Gastroesophageal sphincter (tissue), 4 donors: ENCODE data around the gene GRID2. TPM values are rescaled to one million over a fixed set of nuclear protein-coding genes. Genes with fewer than 3 reads are reported as not detected.

ENCODE experiments used
- ATAC-seq: fragments of 150-250 bp; one replicate; pipeline ENCODE4 v1.9.1; 2016; ENCODE audit warnings: mild to moderate bottlenecking, moderate library complexity
- H3K27ac ChIP-seq, 4 donors: fragments of 200-600 bp; sonication (generic) in 3 of 4; 1 replicate in 3 of 4; 2 replicates in 1 of 4; pipeline ENCODE4 v1.5.1; 2016 to 2019
- H3K27me3 ChIP-seq: fragments of 200-600 bp; sonication (generic); one replicate; pipeline ENCODE4 v1.5.1; 2019
- H3K36me3 ChIP-seq, 2 donors: fragments of 200-600 bp; sonication (generic); one replicate each; pipeline ENCODE4 v1.5.1; 2019; ENCODE audit warnings: control low read depth in 1 of 2
- H3K4me1 ChIP-seq, 3 donors: fragments of 200-600 bp; sonication (generic); 1 replicate in 2 of 3; 2 replicates in 1 of 3; pipeline ENCODE4 v1.5.1; 2016 to 2019; ENCODE audit warnings: control low read depth in 2 of 3
- H3K4me3 ChIP-seq, 2 donors: fragments of 200-600 bp; sonication (generic); one replicate each; pipeline ENCODE4 v1.5.1; 2019; ENCODE audit warnings: mild to moderate bottlenecking in 1 of 2, moderate library complexity in 1 of 2
- H3K9me3 ChIP-seq, 3 donors: fragments of 200-600 bp; sonication (generic); one replicate each; pipeline ENCODE4 v1.5.1; 2017 to 2019; ENCODE audit warnings: control low read depth in 2 of 3
- CTCF ChIP-seq, 4 experiments: fragments of 200-600 bp in 2 of 4; fragments of 450-650 bp in 2 of 4; sonication (generic) in 1 of 4; IDR thresholded peaks; one replicate each; pipeline ENCODE4 v1.5.1; 2017 to 2019; ENCODE audit warnings: antibody characterized with exemption in 4 of 4, mild to moderate bottlenecking in 2 of 4, moderate library complexity in 2 of 4
- EP300 ChIP-seq: sonication (generic); formaldehyde crosslinking; IDR thresholded peaks from one replicate; pipeline ENCODE4 v1.6.1; 2017; ENCODE audit warnings: antibody characterized with exemption, mild to moderate bottlenecking
- POLR2A ChIP-seq, 2 donors: fragments of 450-650 bp; IDR thresholded peaks; one replicate each; pipeline ENCODE4 v1.6.1; 2017; ENCODE audit warnings: antibody characterized with exemption in 2 of 2, mild to moderate bottlenecking in 2 of 2, moderate library complexity in 1 of 2
- POLR2AphosphoS5 ChIP-seq: sonication (generic); formaldehyde crosslinking; IDR thresholded peaks from one replicate; pipeline ENCODE4 v1.6.1; 2017; ENCODE audit warnings: antibody characterized with exemption
- WGBS, 2 donors: methylation state at CpG; one replicate each; pipeline ENCODE4 v1.1.5; 2018; ENCODE audit warnings: low coverage in 1 of 2; 5-methylcytosine and 5-hydroxymethylcytosine counted together
- total RNA-seq, 4 donors: library from RNA; depleted of rRNA; stranded (reverse); fragments of >200 nt; gene quantifications; one replicate each; pipeline ENCODE4 v1.1.0, GENCODE V29; 2016

GRID2 gene
- total RNA-seq, 4 donors from 2014 or later = 0.81 TPM; not detected in 3

- ATAC-seq = no peak
- Histone ChIP-seq H3K36me3 (no peaks in the 10 kb centered on the region), H3K4me1 (no peaks in the 10 kb centered on the region), H3K27me3 (no peaks in the 10 kb centered on the region), H3K4me3 (no peak overlapping the region), H3K9me3 (no peaks in the 10 kb centered on the region), H3K27ac (no peak overlapping the region)
- WGBS, 2 donors = 75 to 90% methylated on average over 2 to 7 of the region's 7 CpGs
- no peak for TF ChIP-seq CTCF (IDR thresholded peaks at IDR 0.05)
- TF ChIP-seq EP300 = no peak
- TF ChIP-seq POLR2AphosphoS5 = no peak
- no peak for TF ChIP-seq POLR2A (IDR thresholded peaks at IDR 0.05)
Measured at GRCh38 chr4:93103042-93103441, 799.3 kb downstream of the GRID2 start.

- Histone ChIP-seq H3K9me3 (no peaks in the 10 kb centered on the region), H3K4me1 (no peaks in the 10 kb centered on the region), H3K4me3 (no peak overlapping the region), H3K27ac (no peak overlapping the region), H3K27me3 (no peaks in the 10 kb centered on the region), H3K36me3 (no peaks in the 10 kb centered on the region)
- TF ChIP-seq POLR2A (IDR thresholded peaks at IDR 0.05) (no peak), CTCF (IDR thresholded peaks at IDR 0.05) (no peak), POLR2AphosphoS5 (no peak), EP300 (no peak)
- 55% methylated on average over 1 of the region's 1 CpG; no CpG with 5 or more reads in 1 of the 2 donors for WGBS, 2 donors
- ATAC-seq = no peak
Measured at GRCh38 chr4:93116624-93117023, 812.9 kb downstream of the GRID2 start.

- TF ChIP-seq POLR2AphosphoS5 (no peak), CTCF (IDR thresholded peaks at IDR 0.05) (no peak), POLR2A (IDR thresholded peaks at IDR 0.05) (no peak), EP300 (no peak)
- WGBS, 2 donors = 92 to 93% methylated on average over 2 of the region's 2 CpGs
- no peaks in the 10 kb centered on the region for H3K36me3 ChIP-seq
- no peaks in the 10 kb centered on the region for H3K9me3 ChIP-seq
- H3K27me3 ChIP-seq = no peaks in the 10 kb centered on the region
- no peak overlapping the region for H3K4me3 ChIP-seq
- H3K27ac ChIP-seq = no peak overlapping the region
- ATAC-seq = no peak
- H3K4me1 ChIP-seq = no peaks in the 10 kb centered on the region
Measured at GRCh38 chr4:93127489-93127888, 823.7 kb downstream of the GRID2 start.

- no peaks in the 10 kb centered on the region for H3K4me1 ChIP-seq
- no peaks in the 10 kb centered on the region for H3K36me3 ChIP-seq
- no peak overlapping the region for H3K4me3 ChIP-seq
- H3K9me3 ChIP-seq = no peaks in the 10 kb centered on the region
- H3K27me3 ChIP-seq = no peaks in the 10 kb centered on the region
- no peak for ATAC-seq
- TF ChIP-seq EP300 = no peak
- no peak for TF ChIP-seq CTCF (IDR thresholded peaks at IDR 0.05)
- no peak for TF ChIP-seq POLR2AphosphoS5
- no peak for TF ChIP-seq POLR2A (IDR thresholded peaks at IDR 0.05)
- no peak overlapping the region for H3K27ac ChIP-seq
- 54 to 65% methylated on average over 6 of the region's 6 CpGs for WGBS, 2 donors
Measured at GRCh38 chr4:93132631-93133030, 828.9 kb downstream of the GRID2 start.

GRCh38 chr4:93139118-93139517, 835.4 kb downstream of the GRID2 start:
- H3K27me3 ChIP-seq = no peaks in the 10 kb centered on the region
- TF ChIP-seq POLR2AphosphoS5 (no peak), CTCF (IDR thresholded peaks at IDR 0.05) (no peak), EP300 (no peak), POLR2A (IDR thresholded peaks at IDR 0.05) (no peak)
- no peak overlapping the region for H3K4me3 ChIP-seq
- no peaks in the 10 kb centered on the region for H3K36me3 ChIP-seq
- no peaks in the 10 kb centered on the region for H3K9me3 ChIP-seq
- no peaks in the 10 kb centered on the region for H3K4me1 ChIP-seq
- ATAC-seq = no peak
- H3K27ac ChIP-seq = no peak overlapping the region
